ENCODE data around the gene MIS18BP1. TPM values are rescaled to one million over a fixed set of nuclear protein-coding genes. Genes with fewer than 3 reads are reported as not detected.

MIS18BP1 gene
- total RNA-seq, 2 experiments from 2014 or later: 20.1 to 20.3 TPM

GRCh38 chr14:45271858-45272537 lies 19.0 kb upstream of the MIS18BP1 start:
- H3K4me3 Mint-ChIP-seq: no peak overlapping the region
- POLR2A ChIA-PET: no interaction called here
- H3K36me3 Mint-ChIP-seq (ENCODE audit: low read depth): no peaks in the 10 kb centered on the region
- H3K4me1 ChIP-seq (ENCODE audit: insufficient read depth, low read length): no peaks in the 10 kb centered on the region
- intact Hi-C loops (cut with DNase I, micrococcal nuclease): no loop called here
- no peaks in the 10 kb centered on the region for H3K36me3 ChIP-seq (ENCODE audit: insufficient read depth, low read length)
- no peaks in the 10 kb centered on the region for H3K9me3 ChIP-seq (ENCODE audit: control insufficient read depth in 1 of 2, insufficient read depth in 1 of 2, low read length in 2 of 2)
- CTCF ChIA-PET: no interaction called here
- no peak for DNase-seq
- no peaks in the 10 kb centered on the region for H3K27me3 Mint-ChIP-seq
- no peak overlapping the region for H3K4me3 ChIP-seq (ENCODE audit: low read length)
- ATAC-seq (ENCODE audit: poor library complexity): no peak
- H3K27me3 ChIP-seq (ENCODE audit: control insufficient read depth in 1 of 2, insufficient read depth in 2 of 2, low read length in 2 of 2): no peaks in the 10 kb centered on the region
- no peaks in the 10 kb centered on the region for H3K9me3 Mint-ChIP-seq
- no peak overlapping the region for H3K27ac Mint-ChIP-seq
- H3K27ac ChIP-seq (ENCODE audit: low read depth in 1 of 2, low read length in 2 of 2): no peak overlapping the region
- H3K4me1 Mint-ChIP-seq (ENCODE audit: low read depth): no peaks in the 10 kb centered on the region
- no peak for TF ChIP-seq CTCF (IDR thresholded peaks at IDR 0.05)

DNA sequence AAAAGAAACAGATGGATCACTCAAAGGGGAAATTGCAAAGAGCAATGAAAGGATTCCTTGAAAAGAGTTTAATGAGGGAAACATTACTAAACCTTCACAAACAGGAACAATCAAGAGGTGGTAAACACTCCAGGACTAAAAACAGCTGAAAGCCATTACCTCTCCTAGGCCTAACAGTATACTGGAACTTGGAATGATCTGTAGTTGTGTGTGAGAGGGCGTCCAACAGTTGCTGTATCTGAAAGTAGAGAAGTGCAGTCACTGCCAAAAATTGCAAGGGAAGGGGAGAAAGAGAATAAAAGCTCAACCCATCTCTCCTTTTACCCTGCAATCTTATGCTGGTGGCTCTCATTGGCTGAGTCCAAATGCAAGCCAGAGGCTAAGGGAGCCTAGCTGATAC lies 17.0 kb upstream of the MIS18BP1 start:
- ATAC-seq (ENCODE audit: poor library complexity) (no peak), DNase-seq (no peak)
- H3K9me3 ChIP-seq (ENCODE audit: control insufficient read depth in 1 of 2, insufficient read depth in 1 of 2, low read length in 2 of 2): no peaks in the 10 kb centered on the region
- no peaks in the 10 kb centered on the region for H3K27me3 ChIP-seq (ENCODE audit: control insufficient read depth in 1 of 2, insufficient read depth in 2 of 2, low read length in 2 of 2)
- H3K27ac ChIP-seq (ENCODE audit: low read depth in 1 of 2, low read length in 2 of 2): no peak overlapping the region
- intact Hi-C loops (cut with DNase I, micrococcal nuclease): no loop called here
- Mint-ChIP-seq H3K4me1 (ENCODE audit: low read depth) (no peaks in the 10 kb centered on the region), H3K27me3 (peaks cover 1% of the 10 kb centered on the region), H3K9me3 (no peaks in the 10 kb centered on the region), H3K36me3 (ENCODE audit: low read depth) (no peaks in the 10 kb centered on the region), H3K27ac (no peak overlapping the region), H3K4me3 (no peak overlapping the region)
- ChIA-PET POLR2A (interaction anchor here (1.1 kb wide), 1 partner anchor 16 kb away, joined by 3 read pairs; no protein-coding TSS in a partner anchor), CTCF (interaction anchor here (1.2 kb wide), 1 partner anchor 17 kb away, joined by 4 read pairs; no protein-coding TSS in a partner anchor)
- no peaks in the 10 kb centered on the region for H3K36me3 ChIP-seq (ENCODE audit: insufficient read depth, low read length)
- no peaks in the 10 kb centered on the region for H3K4me1 ChIP-seq (ENCODE audit: insufficient read depth, low read length)
- H3K4me3 ChIP-seq (ENCODE audit: low read length): no peak overlapping the region
- TF ChIP-seq CTCF (IDR thresholded peaks at IDR 0.05): no peak

DNA sequence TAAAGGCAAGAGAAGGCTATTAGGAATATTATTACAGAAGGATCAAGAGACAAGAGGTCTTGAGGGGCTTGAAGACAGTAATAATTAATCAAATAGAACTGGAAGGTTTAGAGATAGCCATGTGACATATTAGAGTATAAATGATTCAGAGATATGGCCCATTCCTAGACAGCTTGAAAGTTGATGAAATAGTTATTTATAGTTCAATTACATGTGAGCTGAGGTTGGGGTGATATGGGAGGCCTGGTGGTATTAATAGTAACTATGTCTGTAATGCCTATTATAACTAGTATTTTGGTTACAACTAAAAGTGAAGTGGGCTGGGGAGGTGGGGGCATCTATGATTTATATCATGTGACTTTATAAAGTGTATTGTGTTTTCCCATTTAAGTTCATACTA lies 14.1 kb upstream of the MIS18BP1 start:
- H3K4me1 ChIP-seq (ENCODE audit: insufficient read depth, low read length): no peaks in the 10 kb centered on the region

More for the DNA sequence above, 14.1 kb upstream of the MIS18BP1 start:
- Mint-ChIP-seq H3K9me3 (no peaks in the 10 kb centered on the region), H3K27me3 (peaks cover 5% of the 10 kb centered on the region), H3K4me1 (ENCODE audit: low read depth) (no peaks in the 10 kb centered on the region), H3K4me3 (no peak overlapping the region), H3K36me3 (ENCODE audit: low read depth) (no peaks in the 10 kb centered on the region), H3K27ac (no peak overlapping the region)
- Histone ChIP-seq H3K27ac (ENCODE audit: low read depth in 1 of 2, low read length in 2 of 2) (no peak overlapping the region), H3K9me3 (ENCODE audit: control insufficient read depth in 1 of 2, insufficient read depth in 1 of 2, low read length in 2 of 2) (no peaks in the 10 kb centered on the region), H3K36me3 (ENCODE audit: insufficient read depth, low read length) (no peaks in the 10 kb centered on the region), H3K27me3 (ENCODE audit: control insufficient read depth in 1 of 2, insufficient read depth in 2 of 2, low read length in 2 of 2) (no peaks in the 10 kb centered on the region), H3K4me3 (ENCODE audit: low read length) (no peak overlapping the region)
- POLR2A ChIA-PET: no interaction called here
- intact Hi-C loops (cut with DNase I, micrococcal nuclease): loop anchor here in 1 of 2 experiments (5.0 kb wide), 1 partner anchor 130 kb away; the partner anchor contains the start of gene FANCM
- ATAC-seq (ENCODE audit: poor library complexity): no peak
- CTCF ChIA-PET: no interaction called here
- no peak for DNase-seq
- no peak for TF ChIP-seq CTCF (IDR thresholded peaks at IDR 0.05)

Data from CD4-positive, alpha-beta T cell (primary cell).